ENCODE measurements around the gene NCSTN.
A peak's percentile ranks its signal among the peaks of the same experiment; 100 is the strongest.

Gene NCSTN

DNA sequence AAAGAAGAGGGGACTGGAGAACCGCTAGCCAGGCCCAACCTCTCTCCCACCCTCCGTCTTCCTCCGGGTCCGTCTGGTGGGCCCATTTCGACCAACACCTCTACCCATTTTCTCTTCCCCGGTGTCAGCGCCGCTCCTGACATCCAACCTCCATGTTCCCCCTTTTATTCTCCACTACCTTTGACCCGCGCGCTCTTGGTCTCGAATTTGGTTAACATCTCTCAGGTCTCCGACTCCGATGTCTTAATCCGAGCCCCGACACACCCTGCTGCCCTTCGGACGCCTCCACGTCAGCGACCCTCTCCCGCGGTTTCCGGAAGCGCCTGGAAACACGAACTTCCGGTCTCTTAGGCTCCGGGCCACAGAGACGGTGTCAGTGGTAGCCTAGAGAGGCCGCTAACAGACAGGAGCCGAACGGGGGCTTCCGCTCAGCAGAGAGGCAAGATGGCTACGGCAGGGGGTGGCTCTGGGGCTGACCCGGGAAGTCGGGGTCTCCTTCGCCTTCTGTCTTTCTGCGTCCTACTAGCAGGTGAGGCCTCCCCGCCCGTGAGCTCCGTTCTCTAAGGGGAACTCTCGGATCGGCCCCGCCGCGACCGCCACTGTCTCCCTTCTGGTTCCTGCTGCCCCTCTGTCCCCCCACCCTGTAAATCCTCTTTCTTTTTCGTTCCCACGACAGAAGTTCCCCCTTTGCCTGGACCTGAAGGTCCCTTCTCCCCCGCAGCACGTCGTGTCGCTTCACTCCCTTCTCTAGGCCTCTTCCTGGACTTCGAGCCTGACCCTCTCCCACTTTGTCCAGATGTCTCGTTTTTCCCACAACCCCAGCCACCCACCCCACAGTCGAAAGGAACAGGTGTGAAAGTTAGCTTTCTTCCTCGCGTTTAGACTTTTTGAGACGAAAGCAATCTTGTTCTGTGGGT is at the start of gene NCSTN, which contains the start of gene COPA:
Gene NCSTN, plus strand, starts transcription at position 431 of the 917 bp plus-strand sequence. Its CDS starts 14 bp downstream, at position 445.
Gene COPA, minus strand, starts transcription at position 298 of the 917 bp plus-strand sequence. Its CDS starts 80 bp downstream, at position 218.
- peak; percentile 95 for DNase-seq

DNA sequence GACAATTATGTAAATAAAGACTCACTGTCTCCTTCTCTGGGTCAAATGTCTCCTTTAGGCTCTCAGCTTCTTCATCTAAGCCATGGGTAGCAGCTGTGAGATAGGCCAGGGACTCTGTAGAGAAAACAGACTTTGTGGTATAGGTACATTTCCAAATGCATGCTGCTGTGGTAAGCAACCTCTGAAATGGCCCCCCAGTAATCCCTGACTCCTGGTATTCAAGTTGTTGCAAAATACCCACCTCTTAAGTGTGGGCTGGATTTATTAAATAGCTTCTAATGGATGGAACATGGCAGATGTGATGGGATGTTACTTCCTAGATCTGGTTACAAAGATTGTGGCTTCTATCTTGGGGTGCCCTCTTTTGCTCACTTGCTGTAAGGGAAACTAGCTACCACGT is 47.1 kb upstream of the NCSTN start:
- DNase-seq: no peak

DNA sequence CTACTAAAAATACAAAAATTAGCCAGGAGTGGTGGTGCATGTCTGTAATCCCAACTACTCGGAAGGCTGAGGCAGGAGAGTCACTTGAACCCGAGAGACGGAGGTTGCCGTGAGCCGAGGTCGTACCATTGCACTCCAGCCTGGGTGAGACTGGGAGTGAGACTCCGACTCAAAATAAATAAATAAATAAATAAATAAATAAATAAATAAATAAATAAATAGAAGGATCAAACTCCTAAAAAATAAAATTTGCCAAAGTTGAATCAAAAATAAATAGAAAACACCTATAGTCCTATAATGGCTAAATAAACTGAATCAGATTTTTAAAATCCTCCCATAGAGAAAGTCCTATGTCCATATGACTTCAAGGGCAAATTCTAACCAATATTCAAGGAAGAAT is 43.0 kb upstream of the NCSTN start:
- DNase-seq: no peak

GRCh38 chr1:160307118-160307791 is 35.9 kb upstream of the NCSTN start:
- no peak for DNase-seq

DNA sequence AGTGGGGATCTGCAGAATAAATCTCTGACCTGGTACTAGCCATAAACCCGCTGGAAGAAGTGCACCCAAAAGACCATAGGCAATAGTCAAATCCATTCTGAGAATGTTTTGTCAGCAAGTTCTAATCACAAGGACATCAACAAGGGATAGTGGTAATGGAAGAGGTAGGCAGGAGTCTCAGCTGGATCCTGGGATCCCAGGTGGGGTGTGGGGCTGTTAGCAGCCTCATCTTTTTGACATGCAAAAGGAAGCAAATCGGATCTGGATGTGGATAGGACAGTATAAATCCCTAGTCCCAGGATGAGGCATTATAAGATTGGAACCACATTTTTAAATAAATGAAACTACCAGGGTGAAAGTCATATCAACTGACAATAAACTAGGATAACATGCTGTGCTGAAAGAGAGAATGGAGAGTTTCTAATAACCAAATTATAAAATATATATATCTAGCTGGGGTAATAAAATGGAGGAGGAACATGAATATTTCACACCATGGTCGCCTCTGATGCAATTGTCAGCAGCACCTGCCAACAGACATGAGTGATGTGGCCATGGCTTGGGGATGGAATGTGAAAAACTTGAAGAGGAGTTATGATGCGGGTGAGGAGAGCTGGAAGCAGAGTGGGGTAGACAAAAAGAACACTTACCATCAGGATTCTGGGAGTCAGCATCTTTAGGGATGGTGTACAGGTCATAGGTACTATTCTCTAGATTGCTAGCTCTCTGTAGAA is 34.6 kb upstream of the NCSTN start:
- no peak for DNase-seq

DNA sequence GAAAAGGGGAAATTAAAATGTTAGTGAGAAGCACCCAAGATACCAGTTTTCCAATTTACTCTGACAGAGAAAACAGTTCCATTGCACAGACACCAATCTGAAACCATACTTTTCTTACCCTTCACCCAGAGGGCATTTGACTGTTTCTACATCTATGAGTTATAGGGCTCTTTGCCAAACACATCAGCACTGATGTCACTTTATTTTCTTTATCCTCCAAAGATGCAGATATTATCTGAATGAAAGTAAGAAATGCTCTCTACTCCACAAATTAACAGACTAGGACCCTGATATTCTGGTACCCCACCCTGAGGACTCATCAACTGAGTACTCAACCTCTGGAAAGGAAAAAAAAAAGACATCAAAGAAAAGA is 34.0 kb upstream of the NCSTN start:
- no peak for DNase-seq

DNA sequence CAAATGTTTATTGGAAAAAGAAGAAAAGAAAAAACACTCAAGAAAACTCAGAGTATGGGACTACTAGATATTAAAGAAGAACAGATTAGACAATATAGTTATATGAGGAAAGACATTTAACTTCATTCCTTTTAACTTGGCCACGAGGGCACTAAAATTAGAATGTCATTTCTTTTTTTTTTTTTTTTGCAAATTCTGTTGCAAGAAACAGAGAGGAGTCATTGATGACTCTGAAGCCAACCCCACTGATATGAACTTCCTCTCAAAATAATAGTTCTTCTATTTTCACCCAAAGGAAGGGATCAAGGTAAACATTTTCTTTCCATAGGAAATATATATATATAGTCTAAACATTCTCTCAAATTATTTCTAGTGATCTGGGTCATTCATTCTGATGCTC is 33.6 kb upstream of the NCSTN start:
- no peak for DNase-seq

- no peak for DNase-seq
Observed at GRCh38 chr1:160315359-160315758, 27.8 kb upstream of the NCSTN start.

DNA sequence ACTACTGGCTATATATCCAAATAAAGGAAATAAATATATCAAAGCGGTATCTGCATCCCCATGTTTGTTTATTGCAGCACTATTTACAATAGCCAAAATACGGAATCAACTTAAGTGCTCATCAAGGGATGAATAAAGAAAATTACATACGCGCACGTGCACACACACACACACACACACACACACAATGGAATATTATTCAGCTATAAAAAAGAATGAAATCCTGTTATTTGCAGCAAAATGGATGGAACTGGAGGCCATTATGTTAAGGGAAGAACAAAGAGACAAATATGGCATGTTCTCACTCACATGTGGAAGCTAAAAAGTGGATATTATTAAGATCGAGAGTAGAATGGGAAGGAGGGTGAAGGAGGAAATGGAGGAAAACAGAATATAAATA is 20.4 kb upstream of the NCSTN start:
- DNase-seq: no peak

- DNase-seq: no peak
Observed at GRCh38 chr1:160325252-160325651, 17.9 kb upstream of the NCSTN start.

DNA sequence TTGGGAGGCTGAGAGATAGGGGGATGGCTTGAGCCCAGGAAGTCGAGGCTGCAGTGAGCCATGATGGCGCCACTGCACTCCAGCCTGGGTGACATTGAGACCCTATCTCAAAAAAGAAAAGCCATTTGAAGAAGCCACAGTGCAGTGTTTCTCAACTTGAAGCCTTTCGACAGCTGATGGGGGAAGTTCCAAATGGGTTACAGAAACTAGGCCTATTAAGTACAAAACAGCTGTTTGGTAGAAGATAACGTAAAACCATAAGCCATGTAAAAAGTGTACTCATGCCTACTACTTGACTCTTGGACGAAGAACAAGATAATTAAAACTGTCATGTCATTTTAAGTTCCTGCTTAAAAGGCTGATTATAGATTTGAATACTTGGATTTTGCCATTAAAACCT is 16.8 kb upstream of the NCSTN start:
- no peak for DNase-seq

DNA sequence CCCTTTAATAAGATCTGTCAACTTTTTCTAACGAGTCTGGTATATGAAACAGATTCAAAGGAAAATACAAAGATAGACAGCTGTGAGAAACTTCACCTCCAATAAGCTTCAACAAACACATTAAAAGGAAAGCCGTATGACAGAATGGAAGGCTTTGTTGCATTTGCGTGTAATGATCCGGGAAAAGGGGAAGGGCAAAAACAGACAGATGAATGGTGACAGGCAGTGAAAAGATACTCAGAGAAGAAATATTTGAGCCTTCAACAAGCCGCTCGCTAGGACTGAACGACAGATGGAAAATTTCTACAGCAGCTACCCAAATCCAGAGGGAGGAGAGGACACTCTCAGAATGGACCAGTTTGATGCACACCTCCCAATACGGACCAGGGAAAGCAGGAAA is 15.0 kb upstream of the NCSTN start:
- DNase-seq: no peak

- DNase-seq: no peak
Observed at GRCh38 chr1:160330119-160330518, 13.1 kb upstream of the NCSTN start.

GRCh38 chr1:160332516-160332915 is 10.7 kb upstream of the NCSTN start:
- no peak for DNase-seq

DNA sequence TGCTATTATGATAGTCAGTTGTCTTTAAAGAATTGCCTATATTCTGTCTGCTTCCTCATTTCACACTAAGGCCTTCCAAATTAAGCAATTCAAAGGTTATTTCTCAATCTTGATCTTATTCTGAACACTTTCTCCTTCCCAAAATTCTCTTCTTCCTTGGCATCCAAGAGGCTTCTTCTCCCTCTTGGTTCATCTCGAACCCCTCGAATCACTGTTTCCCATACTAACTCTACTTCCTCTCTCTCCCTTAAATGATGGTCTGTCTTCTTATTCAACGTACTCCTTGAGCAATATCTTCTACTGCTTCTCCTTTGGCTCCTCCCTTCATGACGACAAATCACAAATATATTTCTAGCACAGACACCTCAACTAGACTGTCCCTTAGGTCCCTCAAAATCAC is 4.6 kb upstream of the NCSTN start:
- no peak for DNase-seq

DNA sequence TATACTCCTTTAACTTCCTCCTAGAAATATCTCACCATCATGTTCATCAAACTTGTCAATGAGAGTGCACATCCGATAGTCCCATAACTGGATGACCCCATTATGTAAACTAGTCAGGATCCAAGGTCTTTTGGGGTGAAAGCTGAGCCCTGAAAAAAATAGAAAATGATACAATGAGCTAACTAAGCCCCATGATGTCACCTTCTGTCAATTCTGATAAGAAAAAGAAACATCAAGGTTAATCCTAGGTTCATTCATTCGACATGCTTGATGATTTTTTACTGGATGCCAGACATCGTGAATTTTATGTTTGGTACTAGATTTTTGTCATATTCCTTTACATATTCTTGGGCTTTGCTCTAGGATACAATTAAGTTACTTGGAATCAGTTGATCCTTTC is 3.0 kb upstream of the NCSTN start:
- no peak for DNase-seq

DNA sequence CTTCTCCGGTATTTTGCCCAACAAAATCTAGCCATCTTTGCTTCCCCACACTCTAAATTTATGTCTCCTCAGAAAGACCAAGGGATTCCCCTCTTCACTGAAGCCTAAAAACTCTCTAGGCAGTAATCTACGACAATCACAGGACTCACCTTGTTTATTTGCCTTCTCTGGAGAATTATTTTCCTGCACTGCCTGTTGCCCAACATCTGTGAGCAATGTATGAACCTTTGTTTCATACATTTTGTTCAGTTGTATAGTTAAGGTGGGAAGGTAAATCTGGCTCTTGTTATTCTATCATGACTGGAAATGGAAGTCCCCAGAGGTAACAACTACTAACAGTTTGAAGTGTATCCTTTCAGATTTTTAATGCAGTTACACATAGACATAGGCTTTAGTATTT is 2.3 kb upstream of the NCSTN start:
- DNase-seq: no peak

- DNase-seq: no peak
Observed at GRCh38 chr1:160342526-160342925, 657 bp upstream of the NCSTN start.

DNA sequence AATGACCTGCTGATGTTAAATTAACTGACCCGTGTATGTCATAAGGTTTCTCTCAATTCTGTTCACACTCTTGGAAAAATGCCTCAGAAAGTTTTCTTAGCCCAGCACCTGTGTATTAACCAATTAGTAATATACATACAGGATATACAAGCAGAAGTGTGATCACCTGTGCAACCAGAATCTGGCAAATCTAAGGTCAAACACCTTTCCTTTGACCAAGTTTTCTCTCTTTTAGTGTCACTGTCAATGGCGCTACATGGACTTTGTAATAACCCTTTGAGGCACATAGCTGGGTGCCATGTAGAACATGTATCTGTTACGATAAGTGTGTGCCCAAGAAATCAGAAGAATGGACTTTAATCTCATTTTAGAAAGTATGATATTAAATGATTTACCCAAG is 1.1 kb downstream of the NCSTN start:
- no peak for DNase-seq

GRCh38 chr1:160344936-160345335 is 1.8 kb downstream of the NCSTN start:
- DNase-seq: no peak

DNA sequence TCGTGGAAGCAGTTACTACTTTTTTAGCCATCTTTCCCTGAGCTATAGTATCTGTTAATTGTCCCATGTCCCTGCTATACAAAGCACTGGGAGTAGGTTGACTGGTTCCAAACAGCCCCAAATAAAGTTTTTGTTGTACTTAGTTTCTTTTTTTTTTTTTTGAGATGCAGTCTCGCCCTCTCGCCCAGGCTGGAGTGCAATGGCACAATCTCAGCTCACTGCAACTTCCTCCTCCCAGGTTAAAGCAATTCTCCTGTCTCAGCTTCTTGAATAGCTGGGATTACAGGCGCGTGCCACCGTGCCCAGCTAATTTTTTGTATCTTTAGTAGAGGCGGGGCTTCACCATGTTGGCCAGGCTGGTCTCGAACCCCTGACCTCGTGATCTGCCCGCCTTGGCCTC is 3.3 kb downstream of the NCSTN start:
- peak; percentile 27 for DNase-seq

DNA sequence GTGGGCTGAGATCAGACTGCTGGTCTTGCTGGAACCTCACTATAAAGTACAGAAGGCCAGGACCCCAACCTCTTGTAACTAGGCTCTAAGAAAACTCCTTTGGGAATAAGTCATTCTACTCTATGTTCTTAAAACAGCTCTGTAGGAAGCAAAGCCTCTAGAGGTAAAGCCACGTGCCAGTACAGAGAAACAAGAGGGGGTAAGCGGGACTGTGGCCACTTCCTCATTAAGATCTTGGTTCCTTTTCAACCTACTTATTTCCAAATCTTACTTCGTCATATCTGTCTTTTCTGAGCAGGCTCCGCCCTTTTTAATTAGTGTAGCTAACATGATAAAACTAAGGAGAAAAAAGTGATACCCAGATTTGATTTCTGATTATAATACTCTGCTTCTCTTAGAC is 3.8 kb downstream of the NCSTN start:
- DNase-seq: peak; percentile 64

DNA sequence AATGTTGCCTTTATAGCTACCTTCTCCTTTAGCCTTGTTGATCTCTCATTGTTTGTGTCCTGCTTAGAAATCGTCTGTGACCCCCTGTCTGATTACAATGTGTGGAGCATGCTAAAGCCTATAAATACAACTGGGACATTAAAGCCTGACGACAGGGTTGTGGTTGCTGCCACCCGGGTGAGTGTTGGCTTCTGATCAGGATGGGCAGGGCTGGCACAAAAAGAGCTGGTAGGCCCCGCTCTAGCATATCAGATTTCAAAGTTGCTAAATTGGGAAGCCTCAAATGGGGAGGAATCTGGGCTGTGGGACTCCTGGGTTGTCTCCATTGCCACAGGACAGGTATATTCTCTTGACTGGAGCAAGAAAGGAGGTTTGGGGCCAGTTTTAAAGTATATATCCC is 8.4 kb downstream of the NCSTN start:
- DNase-seq: no peak

GRCh38 chr1:160352555-160352954 is 9.4 kb downstream of the NCSTN start:
- DNase-seq: no peak
